ENCODE results near the gene ABITRAM.
"Not testable (repeated sequence)": the region's sequence is repeated elsewhere in the genome, so short reads cannot be mapped to it uniquely, and the experiment has no call there.

Gene ABITRAM

GRCh38 chr9:108928386-108928785, 5.8 kb upstream of the ABITRAM start:
- DNase-seq (ENCODE audit: low spot score) = no peak

GRCh38 chr9:108933231-108933717, 926 bp upstream of the ABITRAM start:
- no peak for DNase-seq (ENCODE audit: low spot score)

GRCh38 chr9:108933718-108934322, 380 bp upstream of the ABITRAM start, which contains the start of gene ELP1:
Gene ELP1, minus strand, starts transcription at chr9:108934124. Its CDS starts 2,978 bp downstream, at chr9:108931146.
- peak; percentile 86 for DNase-seq (ENCODE audit: low spot score)

- no peak for DNase-seq (ENCODE audit: low spot score)
Measured at GRCh38 chr9:108937561-108938305, 3.5 kb downstream of the ABITRAM start.

GRCh38 chr9:108939975-108940374, 5.8 kb downstream of the ABITRAM start:
- DNase-seq (ENCODE audit: low spot score) = no peak

GRCh38 chr9:108950168-108950567, 16.0 kb downstream of the ABITRAM start:
- DNase-seq (ENCODE audit: low spot score) = no peak

GRCh38 chr9:108951578-108951977, 17.4 kb downstream of the ABITRAM start:
- no peak for DNase-seq (ENCODE audit: low spot score)

GRCh38 chr9:108953983-108954574, 19.9 kb downstream of the ABITRAM start:
- DNase-seq (ENCODE audit: low spot score) = peak; percentile 17

- no peak for DNase-seq (ENCODE audit: low spot score)
Measured at GRCh38 chr9:108956022-108956630, 21.9 kb downstream of the ABITRAM start.

- DNase-seq (ENCODE audit: low spot score) = no peak
Measured at GRCh38 chr9:108956631-108957026, 22.4 kb downstream of the ABITRAM start.

- no peak for DNase-seq (ENCODE audit: low spot score)
Measured at GRCh38 chr9:108960331-108960730, 26.1 kb downstream of the ABITRAM start.

- no peak for DNase-seq (ENCODE audit: low spot score)
Measured at GRCh38 chr9:108961151-108961550, 27.0 kb downstream of the ABITRAM start.

GRCh38 chr9:108963459-108964143, 29.4 kb downstream of the ABITRAM start:
- DNase-seq (ENCODE audit: low spot score) = no peak

GRCh38 chr9:108967916-108968315, 33.7 kb downstream of the ABITRAM start:
- DNase-seq (ENCODE audit: low spot score) = no peak

- DNase-seq (ENCODE audit: low spot score) = not testable (repeated sequence)
Measured at GRCh38 chr9:108971392-108971791, 37.2 kb downstream of the ABITRAM start.

GRCh38 chr9:108972186-108972585, 38.0 kb downstream of the ABITRAM start:
- no peak for DNase-seq (ENCODE audit: low spot score)

- no peak for DNase-seq (ENCODE audit: low spot score)
Measured at GRCh38 chr9:108972626-108973209, 38.5 kb downstream of the ABITRAM start.

GRCh38 chr9:108973895-108974294, 39.7 kb downstream of the ABITRAM start:
- DNase-seq (ENCODE audit: low spot score) = no peak

- DNase-seq (ENCODE audit: low spot score) = no peak
Measured at GRCh38 chr9:108978205-108978604, 44.0 kb downstream of the ABITRAM start.

- no peak for DNase-seq (ENCODE audit: low spot score)
Measured at GRCh38 chr9:108980893-108981292, 46.7 kb downstream of the ABITRAM start.

- DNase-seq (ENCODE audit: low spot score) = no peak
Measured at GRCh38 chr9:108983885-108984284, 49.7 kb downstream of the ABITRAM start.

Measured in HuH-7 (cell line).